PC-3 (cell line): ENCODE results near the gene SYK. TPM values are rescaled to one million over a fixed set of nuclear protein-coding genes. Genes with fewer than 3 reads are reported as not detected.

Experiments
- ATAC-seq: fragments of 200-7000 bp; cut with Tn5 transposase; 2 replicates; pipeline ENCODE4 v1.9.1; 2020; ENCODE audit warnings: mild to moderate bottlenecking, moderate library complexity
- BruUV-seq: library from RNA; stranded (reverse); fragments of 400-500 nt; replicated peaks from 2 replicates; lab custom pipeline; 2021; lab: Mats Ljungman, UMichigan
- CTCF ChIA-PET: fragments of 300-600 bp; sonication (Branson Sonifier 250); formaldehyde crosslinking; loops from one replicate; lab custom pipeline; 2022; ENCODE audit warnings: antibody characterized with exemption; lab: Charles Lee
- POLR2A ChIA-PET: fragments of 300-600 bp; sonication (Branson Sonifier 250); formaldehyde crosslinking; loops from one replicate; lab custom pipeline; 2022; ENCODE audit warnings: antibody characterized with exemption; ENCODE audit not compliant: unreplicated experiment; lab: Charles Lee
- DNase-seq: peaks from one replicate; pipeline ENCODE4 v3.0.0-alpha.2; 2015
- H2AFZ ChIP-seq: fragments of 300-600 bp; sonication (generic); 2 replicates; pipeline ENCODE4 v1.6.0; 2016; ENCODE audit warnings: antibody characterized with exemption, low read length
- H3F3A ChIP-seq: fragments of 300-600 bp; sonication (generic); one replicate; pipeline ENCODE4 v1.6.0; 2017; ENCODE audit warnings: antibody characterized with exemption, low read length, control low read depth, mild to moderate bottlenecking; ENCODE audit not compliant: unreplicated experiment
- H3K27ac ChIP-seq: fragments of 300-600 bp; sonication (generic); 2 replicates; pipeline ENCODE4 v1.5.1; 2016; ENCODE audit warnings: mild to moderate bottlenecking, low read length
- H3K27me3 ChIP-seq: fragments of 300-600 bp; sonication (generic); 2 replicates; pipeline ENCODE4 v1.6.1; 2016; ENCODE audit warnings: low read length, mixed read lengths
- H3K36me3 ChIP-seq: fragments of 300-600 bp; sonication (generic); 2 replicates; pipeline ENCODE4 v1.6.1; 2016; ENCODE audit warnings: low read depth, mixed run types, low read length, mixed read lengths
- H3K4me1 ChIP-seq: fragments of 300-600 bp; sonication (generic); 2 replicates; pipeline ENCODE4 v1.5.1; 2016; ENCODE audit warnings: low read length; ENCODE audit not compliant: insufficient read depth
- H3K4me2 ChIP-seq: fragments of 300-600 bp; sonication (generic); 2 replicates; pipeline ENCODE4 v1.6.0; 2016; ENCODE audit warnings: low read length
- H3K4me3 ChIP-seq: fragments of 300-600 bp; sonication (generic); 2 replicates; pipeline ENCODE4 v1.5.1; 2016; ENCODE audit warnings: mild to moderate bottlenecking, low read length, mixed read lengths
- H3K79me2 ChIP-seq: fragments of 300-600 bp; sonication (generic); 2 replicates; pipeline ENCODE4 v1.6.1; 2017; ENCODE audit warnings: low read length, mixed read lengths
- H3K9ac ChIP-seq: fragments of 300-600 bp; sonication (generic); 2 replicates; pipeline ENCODE4 v1.6.0; 2016; ENCODE audit warnings: mild to moderate bottlenecking, low read length
- H3K9me2 ChIP-seq: fragments of 300-600 bp; sonication (generic); replicated peaks from 2 replicates; pipeline ENCODE4 v1.6.1; 2016; ENCODE audit warnings: mixed run types, low read length, mixed read lengths
- H3K9me3 ChIP-seq: fragments of 300-600 bp; sonication (generic); 2 replicates; pipeline ENCODE4 v1.6.1; 2016; ENCODE audit warnings: low read length, mixed read lengths
- H4K20me1 ChIP-seq: fragments of 300-600 bp; sonication (generic); 2 replicates; pipeline ENCODE4 v1.6.1; 2016; ENCODE audit warnings: low read length, mixed read lengths
- EZH2 ChIP-seq: fragments of 300-600 bp; sonication (generic); IDR thresholded peaks from one replicate; pipeline ENCODE4 v1.6.1; 2017; ENCODE audit warnings: antibody characterized with exemption, mild to moderate bottlenecking, low read length; ENCODE audit not compliant: unreplicated experiment
- EZH2phosphoT487 ChIP-seq: fragments of 300-600 bp; sonication (generic); IDR thresholded peaks from 2 replicates; pipeline ENCODE4 v1.6.1; 2018; ENCODE audit warnings: mild to moderate bottlenecking, antibody characterized with exemption, low read length, borderline replicate concordance
- intact Hi-C: fragments of 100-400 bp; cut with micrococcal nuclease; formaldehyde crosslinking; loops from 2 replicates; pipeline ENCODE4 v1.9.0; 2023
- total RNA-seq: library from RNA; depleted of rRNA; stranded (reverse); fragments of >200 nt; gene quantifications from 2 replicates; pipeline ENCODE4 v1.2.3, GENCODE V29; 2014
- TF ChIP-seq, protein P1 (sequence below): fragments of 300-600 bp; sonication (generic); conservative IDR thresholded peaks from 2 replicates; pipeline ENCODE4 v1.5.1; 2017; ENCODE audit warnings: antibody characterized with exemption, low read depth, mild to moderate bottlenecking, low read length

The SYK gene
- total RNA-seq, 1 experiment from 2014 or later: 12.9 TPM

GRCh38 chr9:90807006-90807405 is 5.4 kb downstream of the SYK start:
- DNase-seq (no peak), ATAC-seq (no peak)
- no peaks in the 10 kb centered on the region for H3K27me3 ChIP-seq
- no peak overlapping the region for H3K4me3 ChIP-seq
- no TSS peak for BruUV-seq
- peaks cover 36% of the 10 kb centered on the region for H3K79me2 ChIP-seq
- no peak overlapping the region for H2AFZ ChIP-seq
- no peaks in the 10 kb centered on the region for H3K9me2 ChIP-seq
- H3K27ac ChIP-seq: no peak overlapping the region
- no peaks in the 10 kb centered on the region for H3K9me3 ChIP-seq
- POLR2A ChIA-PET: no interaction called here
- intact Hi-C loops: no loop called here
- H4K20me1 ChIP-seq: no peaks in the 10 kb centered on the region
- no peak overlapping the region for H3K9ac ChIP-seq
- TF ChIP-seq EZH2 (no peak), EZH2phosphoT487 (no peak)
- TF ChIP-seq, protein P1, sequence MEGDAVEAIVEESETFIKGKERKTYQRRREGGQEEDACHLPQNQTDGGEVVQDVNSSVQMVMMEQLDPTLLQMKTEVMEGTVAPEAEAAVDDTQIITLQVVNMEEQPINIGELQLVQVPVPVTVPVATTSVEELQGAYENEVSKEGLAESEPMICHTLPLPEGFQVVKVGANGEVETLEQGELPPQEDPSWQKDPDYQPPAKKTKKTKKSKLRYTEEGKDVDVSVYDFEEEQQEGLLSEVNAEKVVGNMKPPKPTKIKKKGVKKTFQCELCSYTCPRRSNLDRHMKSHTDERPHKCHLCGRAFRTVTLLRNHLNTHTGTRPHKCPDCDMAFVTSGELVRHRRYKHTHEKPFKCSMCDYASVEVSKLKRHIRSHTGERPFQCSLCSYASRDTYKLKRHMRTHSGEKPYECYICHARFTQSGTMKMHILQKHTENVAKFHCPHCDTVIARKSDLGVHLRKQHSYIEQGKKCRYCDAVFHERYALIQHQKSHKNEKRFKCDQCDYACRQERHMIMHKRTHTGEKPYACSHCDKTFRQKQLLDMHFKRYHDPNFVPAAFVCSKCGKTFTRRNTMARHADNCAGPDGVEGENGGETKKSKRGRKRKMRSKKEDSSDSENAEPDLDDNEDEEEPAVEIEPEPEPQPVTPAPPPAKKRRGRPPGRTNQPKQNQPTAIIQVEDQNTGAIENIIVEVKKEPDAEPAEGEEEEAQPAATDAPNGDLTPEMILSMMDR: no peak
- H3K36me3 ChIP-seq: no peaks in the 10 kb centered on the region
- CTCF ChIA-PET: no interaction called here
- H3F3A ChIP-seq: no peaks in the 10 kb centered on the region
- H3K4me1 ChIP-seq: peaks cover 19% of the 10 kb centered on the region
- no peak overlapping the region for H3K4me2 ChIP-seq

GRCh38 chr9:90808398-90808797 is 6.8 kb downstream of the SYK start:
- H3K4me2 ChIP-seq: no peak overlapping the region
- no peaks in the 10 kb centered on the region for H3K9me2 ChIP-seq
- H3F3A ChIP-seq: no peaks in the 10 kb centered on the region
- H4K20me1 ChIP-seq: no peaks in the 10 kb centered on the region
- peaks cover 19% of the 10 kb centered on the region for H3K4me1 ChIP-seq
- ATAC-seq (no peak), DNase-seq (no peak)
- intact Hi-C loops: no loop called here
- ChIA-PET POLR2A (no interaction called here), CTCF (no interaction called here)
- no peaks in the 10 kb centered on the region for H3K27me3 ChIP-seq
- H3K27ac ChIP-seq: no peak overlapping the region
- H3K9ac ChIP-seq: no peak overlapping the region
- H3K79me2 ChIP-seq: peaks cover 24% of the 10 kb centered on the region
- H3K36me3 ChIP-seq: no peaks in the 10 kb centered on the region
- no peak overlapping the region for H2AFZ ChIP-seq
- no peaks in the 10 kb centered on the region for H3K9me3 ChIP-seq
- no peak overlapping the region for H3K4me3 ChIP-seq
- no peak for TF ChIP-seq EZH2
- TF ChIP-seq, protein P1: no peak
- TF ChIP-seq EZH2phosphoT487: no peak
- no TSS peak for BruUV-seq

DNA sequence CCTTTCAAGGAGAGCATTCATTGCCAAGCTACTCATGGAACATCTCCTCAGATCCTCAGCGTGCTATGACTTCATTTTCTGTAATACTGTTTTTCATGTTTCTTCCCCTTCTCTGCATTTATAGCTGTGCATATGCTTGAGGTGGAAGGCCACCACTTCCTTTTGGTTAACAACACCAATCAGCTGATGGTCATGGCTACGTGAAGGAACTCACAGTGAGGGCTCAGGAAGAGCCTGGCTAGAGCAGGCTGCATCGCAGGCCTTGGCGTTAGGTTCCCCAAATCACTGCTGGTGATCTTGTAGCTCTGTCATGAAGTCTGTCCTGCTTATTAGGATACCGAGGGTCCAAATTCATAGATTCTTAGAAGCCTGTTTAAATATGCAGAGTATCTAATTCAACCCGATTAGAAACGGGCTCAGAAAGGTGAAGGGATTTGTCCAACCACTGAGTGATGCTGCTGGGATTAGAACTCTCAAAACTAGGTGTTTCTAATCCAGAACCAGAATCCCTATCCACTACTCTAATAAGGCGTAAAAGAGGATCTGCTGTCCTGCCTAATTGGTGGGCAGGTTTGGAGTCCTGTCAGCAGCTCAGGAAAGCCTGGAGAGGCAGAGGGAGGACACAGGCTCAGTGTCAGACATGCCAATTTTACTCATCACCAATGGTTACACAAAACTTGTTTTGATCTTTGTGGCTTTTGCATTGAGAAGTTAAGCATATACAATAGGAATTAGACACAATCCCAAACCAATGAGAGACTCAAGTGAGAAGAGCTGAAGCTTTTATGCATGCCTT is 7.5 kb downstream of the SYK start:
- no peaks in the 10 kb centered on the region for H3F3A ChIP-seq
- no peaks in the 10 kb centered on the region for H4K20me1 ChIP-seq
- DNase-seq (no peak), ATAC-seq (no peak)
- no peak overlapping the region for H3K4me3 ChIP-seq
- peaks cover 13% of the 10 kb centered on the region for H3K4me1 ChIP-seq
- H3K79me2 ChIP-seq: peaks cover 17% of the 10 kb centered on the region
- ChIA-PET POLR2A (interaction anchor here (0.6 kb wide), 1 partner anchor 93 kb away, joined by 4 read pairs; no protein-coding TSS in a partner anchor), CTCF (no interaction called here)
- H3K27me3 ChIP-seq: no peaks in the 10 kb centered on the region
- H3K9me2 ChIP-seq: no peaks in the 10 kb centered on the region
- intact Hi-C loops: no loop called here
- TF ChIP-seq EZH2 (no peak), EZH2phosphoT487 (no peak)
- TF ChIP-seq, protein P1: no peak
- H2AFZ ChIP-seq: no peak overlapping the region
- no peak overlapping the region for H3K9ac ChIP-seq
- no TSS peak for BruUV-seq
- H3K36me3 ChIP-seq: no peaks in the 10 kb centered on the region
- no peaks in the 10 kb centered on the region for H3K9me3 ChIP-seq
- H3K27ac ChIP-seq: no peak overlapping the region
- H3K4me2 ChIP-seq: no peak overlapping the region
